HCT116 (cell line): ENCODE measurements around the gene AUTS2. TPM values are rescaled to one million over a fixed set of nuclear protein-coding genes. Genes with fewer than 3 reads are reported as not detected.

ENCODE experiments used
- ATAC-seq: fragments of 200-7000 bp; cut with Tn5 transposase; 2 replicates; pipeline ENCODE4 v1.9.1; 2020; ENCODE audit warnings: mild to moderate bottlenecking, moderate library complexity
- BruUV-seq: library from RNA; stranded (reverse); fragments of 400-500 nt; replicated peaks from 2 replicates; lab custom pipeline; 2021; lab: Mats Ljungman, UMichigan
- CTCF ChIA-PET: fragments of 300-600 bp; sonication (Branson Sonifier 250); formaldehyde crosslinking; loops from one replicate; lab custom pipeline; 2021; ENCODE audit warnings: antibody characterized with exemption; lab: Charles Lee
- POLR2A ChIA-PET: fragments of 300-600, 350-600 bp; sonication (Branson Sonifier 250); formaldehyde crosslinking; loops from one replicate; lab custom pipeline; 2021; ENCODE audit warnings: antibody characterized with exemption; lab: Charles Lee
- RAD21 ChIA-PET, 2 experiments: fragments of 300-600 bp; sonication (Branson Sonifier 250); formaldehyde crosslinking; loops; one replicate each; lab custom pipeline; 2023; ENCODE audit warnings: low total read pairs in 2 of 2; ENCODE audit not compliant: uncharacterized antibody in 2 of 2, unreplicated experiment in 2 of 2, low non-redundant PET in 1 of 2; lab: Charles Lee
- DNase-seq: peaks from one replicate; pipeline ENCODE4 v3.0.0-alpha.2; 2010; ENCODE audit warnings: low read depth, low spot score
- H2AFZ ChIP-seq: fragments of 200-600 bp; shearing (Covaris generic), sonication (generic); 2 replicates; pipeline ENCODE4 v1.6.1; 2017; ENCODE audit warnings: low read depth, mixed run types, mixed read lengths, antibody characterized with exemption, low read length; ENCODE audit not compliant: poor library complexity, severe bottlenecking
- H3K27ac ChIP-seq: 2 replicates; pipeline ENCODE4 v1.5.1; 2012; ENCODE audit warnings: low read depth, low read length
- H3K27me3 ChIP-seq: fragments of 200-600 bp; sonication (generic); 2 replicates; pipeline ENCODE4 v1.6.1; 2016; ENCODE audit warnings: mixed run types, low read length, mixed read lengths; ENCODE audit not compliant: insufficient read depth
- H3K36me3 ChIP-seq, 2 experiments: fragments of 200-500 bp in 1 of 2; fragments of 200-600 bp in 1 of 2; sonication (Bioruptor generic) in 1 of 2; sonication (generic) in 1 of 2; 2 replicates each; pipeline versions ENCODE4 v1.5.1 to v1.6.1; 2014 to 2016; ENCODE audit warnings: low read length in 2 of 2, inconsistent platforms in 1 of 2, mixed read lengths in 1 of 2, mixed run types in 1 of 2; ENCODE audit not compliant: insufficient read depth in 2 of 2, control insufficient read depth in 1 of 2
- H3K4me1 ChIP-seq, 2 experiments: fragments of 200-600 bp in 1 of 2; sonication (generic) in 1 of 2; 2 replicates each; pipeline versions ENCODE4 v1.5.1 to v1.6.1; 2012 to 2017; ENCODE audit warnings: low read length in 2 of 2, inconsistent platforms in 1 of 2, mild to moderate bottlenecking in 1 of 2, mixed read lengths in 1 of 2, mixed run types in 1 of 2, moderate library complexity in 1 of 2; ENCODE audit not compliant: insufficient read depth in 2 of 2, control insufficient read depth in 1 of 2
- H3K4me2 ChIP-seq: fragments of 200-600 bp; sonication (generic); 2 replicates; pipeline ENCODE4 v1.6.1; 2017; ENCODE audit warnings: mixed run types, low read length, mixed read lengths
- H3K4me3 ChIP-seq, 2 experiments: fragments of 200-600 bp in 1 of 2; sonication (generic) in 1 of 2; replicated peaks in 1 of 2; 2 replicates each; pipeline ENCODE4 v1.5.1; 2011 to 2016; ENCODE audit warnings: low read length in 2 of 2, control low read depth in 1 of 2, low read depth in 1 of 2, mild to moderate bottlenecking in 1 of 2, mixed read lengths in 1 of 2, mixed run types in 1 of 2
- H3K79me2 ChIP-seq: fragments of 200-600 bp; sonication (generic); 2 replicates; pipeline ENCODE4 v1.6.1; 2017; ENCODE audit warnings: mild to moderate bottlenecking, mixed run types, low read length, moderate library complexity, mixed read lengths; ENCODE audit not compliant: insufficient read depth
- H3K9ac ChIP-seq: fragments of 200-600 bp; sonication (generic); 2 replicates; pipeline ENCODE4 v1.6.1; 2016; ENCODE audit warnings: low read length, mixed read lengths
- H3K9me2 ChIP-seq: fragments of 200-600 bp; sonication (generic), shearing (Covaris generic); 2 replicates; pipeline ENCODE4 v1.6.1; 2017; ENCODE audit warnings: mixed run types, mild to moderate bottlenecking, moderate library complexity; ENCODE audit not compliant: insufficient read depth
- H3K9me3 ChIP-seq, 2 experiments: fragments of 200-500 bp in 1 of 2; fragments of 200-600 bp in 1 of 2; sonication (Bioruptor generic) in 1 of 2; sonication (generic) in 1 of 2; 2 replicates each; pipeline ENCODE4 v1.6.1; 2014 to 2017; ENCODE audit warnings: low read length in 2 of 2, mixed read lengths in 2 of 2, inconsistent platforms in 1 of 2, low read depth in 1 of 2, mild to moderate bottlenecking in 1 of 2, mixed run types in 1 of 2, moderate library complexity in 1 of 2; ENCODE audit not compliant: control insufficient read depth in 1 of 2, insufficient read depth in 1 of 2
- H4K20me1 ChIP-seq: fragments of 200-600 bp; sonication (generic), shearing (Covaris generic); 2 replicates; pipeline ENCODE4 v1.6.1; 2017; ENCODE audit warnings: mixed run types, mild to moderate bottlenecking, moderate library complexity; ENCODE audit not compliant: insufficient read depth
- ATF3 ChIP-seq: IDR thresholded peaks from 2 replicates; pipeline ENCODE4 v1.6.1; 2012
- CBX3 ChIP-seq: IDR thresholded peaks from 2 replicates; pipeline ENCODE4 v1.6.1; 2012; ENCODE audit warnings: low read depth
- CTCF ChIP-seq, 3 experiments: fragments of 200-600 bp in 1 of 3; sonication (generic) in 1 of 3; IDR thresholded peaks in 2 of 3; conservative IDR thresholded peaks in 1 of 3; 2 replicates each; pipeline ENCODE4 v1.5.1; 2012 to 2017; ENCODE audit warnings: low read depth in 2 of 3, low read length in 2 of 3, antibody characterized with exemption in 1 of 3, borderline replicate concordance in 1 of 3, control low read depth in 1 of 3, mild to moderate bottlenecking in 1 of 3, mixed read lengths in 1 of 3, mixed run types in 1 of 3, moderate library complexity in 1 of 3; ENCODE audit not compliant: insufficient read depth in 1 of 3
- EGR1 ChIP-seq: IDR thresholded peaks from 2 replicates; pipeline ENCODE4 v1.6.1; 2012; ENCODE audit warnings: low read depth
- EZH2 ChIP-seq: fragments of 200-600 bp; sonication (generic); IDR thresholded peaks from 2 replicates; pipeline ENCODE4 v1.6.1; 2017; ENCODE audit warnings: antibody characterized with exemption, mixed run types
- EZH2phosphoT487 ChIP-seq: fragments of 200-600 bp; IDR thresholded peaks from 2 replicates; pipeline ENCODE4 v1.6.1; 2018; ENCODE audit warnings: antibody characterized with exemption, borderline replicate concordance
- FOSL1 ChIP-seq: IDR thresholded peaks from 2 replicates; pipeline ENCODE4 v1.6.1; 2012; ENCODE audit warnings: low read depth
- JUND ChIP-seq: IDR thresholded peaks from 2 replicates; pipeline ENCODE4 v1.6.1; 2012
- RAD21 ChIP-seq: IDR thresholded peaks from 2 replicates; pipeline ENCODE4 v1.6.1; 2012; ENCODE audit warnings: low read depth, mild to moderate bottlenecking
- SIN3A ChIP-seq: IDR thresholded peaks from 2 replicates; pipeline ENCODE4 v1.6.1; 2012; ENCODE audit warnings: low read depth
- YY1 ChIP-seq: IDR thresholded peaks from 2 replicates; pipeline ENCODE4 v1.6.1; 2011; ENCODE audit warnings: low read length, low read depth, moderate library complexity, mild to moderate bottlenecking; ENCODE audit not compliant: insufficient replicate concordance; ENCODE audit errors: extremely low read depth
- ZBTB33 ChIP-seq: IDR thresholded peaks from 2 replicates; pipeline ENCODE4 v1.6.1; 2011; ENCODE audit warnings: mild to moderate bottlenecking, low read length, moderate library complexity; ENCODE audit not compliant: insufficient replicate concordance; ENCODE audit errors: extremely low read depth
- ZFX ChIP-seq: fragments of 450-650 bp; IDR thresholded peaks from 2 replicates; pipeline ENCODE4 v1.6.1; 2017
- ZNF274 ChIP-seq: fragments of 200-500 bp; sonication (Bioruptor generic); IDR thresholded peaks from 2 replicates; pipeline ENCODE4 v1.6.1; 2014; ENCODE audit warnings: mild to moderate bottlenecking, low read depth, low read length, inconsistent platforms
- intact Hi-C: fragments of 100-400 bp; cut with micrococcal nuclease; formaldehyde crosslinking; loops from 2 replicates; pipeline ENCODE4 v1.10.0; 2022
- total RNA-seq: library from RNA; stranded (reverse); gene quantifications from one replicate; pipeline ENCODE4 v1.2.1, GENCODE V29; 2021; ENCODE audit not compliant: unreplicated experiment
- TF ChIP-seq, protein P1 (sequence below): IDR thresholded peaks from 2 replicates; pipeline ENCODE4 v1.6.1; 2012
- TF ChIP-seq, protein P2 (sequence below): IDR thresholded peaks from 2 replicates; pipeline ENCODE4 v1.6.1; 2012; ENCODE audit warnings: low read depth

Gene AUTS2
- total RNA-seq, 1 experiment from 2014 or later, result 0.93 TPM

- no TSS peak for BruUV-seq
- Histone ChIP-seq H3K9me3 (peaks cover 4 to 19% of the 10 kb centered on the region in 2 experiments; a peak in 2 of 4 replicates), H3K27ac (no peak overlapping the region), H3K36me3 (no peaks in the 10 kb centered on the region), H4K20me1 (no peaks in the 10 kb centered on the region), H3K4me1 (no peaks in the 10 kb centered on the region), H3K9me2 (no peaks in the 10 kb centered on the region), H3K4me2 (no peak overlapping the region)
- ChIA-PET POLR2A (no interaction called here), CTCF (no interaction called here)
- DNase-seq, result no peak
- TF ChIP-seq, protein P1, sequence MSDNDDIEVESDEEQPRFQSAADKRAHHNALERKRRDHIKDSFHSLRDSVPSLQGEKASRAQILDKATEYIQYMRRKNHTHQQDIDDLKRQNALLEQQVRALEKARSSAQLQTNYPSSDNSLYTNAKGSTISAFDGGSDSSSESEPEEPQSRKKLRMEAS, result no peak
- TF ChIP-seq CBX3, result no peak
- TF ChIP-seq ATF3, result no peak
- TF ChIP-seq ZNF274, result no peak
- TF ChIP-seq EZH2, result no peak
- no peak for TF ChIP-seq JUND
- no peak for TF ChIP-seq SIN3A
- TF ChIP-seq ZBTB33, result no peak
- no peak for TF ChIP-seq CTCF (IDR thresholded peaks at IDR 0.05 in 2 of 3, conservative IDR thresholded peaks at IDR 0.05 in 1 of 3; ENCODE audit: borderline replicate concordance in 1 of 3, insufficient read depth in 1 of 3, low read depth in 2 of 3, low read length in 2 of 3)
- no peak for TF ChIP-seq EGR1
- TF ChIP-seq RAD21, result no peak
- no peak for TF ChIP-seq ZFX
- TF ChIP-seq YY1, result no peak
- no peak for TF ChIP-seq EZH2phosphoT487
- no peak for TF ChIP-seq FOSL1
- TF ChIP-seq, protein P2, sequence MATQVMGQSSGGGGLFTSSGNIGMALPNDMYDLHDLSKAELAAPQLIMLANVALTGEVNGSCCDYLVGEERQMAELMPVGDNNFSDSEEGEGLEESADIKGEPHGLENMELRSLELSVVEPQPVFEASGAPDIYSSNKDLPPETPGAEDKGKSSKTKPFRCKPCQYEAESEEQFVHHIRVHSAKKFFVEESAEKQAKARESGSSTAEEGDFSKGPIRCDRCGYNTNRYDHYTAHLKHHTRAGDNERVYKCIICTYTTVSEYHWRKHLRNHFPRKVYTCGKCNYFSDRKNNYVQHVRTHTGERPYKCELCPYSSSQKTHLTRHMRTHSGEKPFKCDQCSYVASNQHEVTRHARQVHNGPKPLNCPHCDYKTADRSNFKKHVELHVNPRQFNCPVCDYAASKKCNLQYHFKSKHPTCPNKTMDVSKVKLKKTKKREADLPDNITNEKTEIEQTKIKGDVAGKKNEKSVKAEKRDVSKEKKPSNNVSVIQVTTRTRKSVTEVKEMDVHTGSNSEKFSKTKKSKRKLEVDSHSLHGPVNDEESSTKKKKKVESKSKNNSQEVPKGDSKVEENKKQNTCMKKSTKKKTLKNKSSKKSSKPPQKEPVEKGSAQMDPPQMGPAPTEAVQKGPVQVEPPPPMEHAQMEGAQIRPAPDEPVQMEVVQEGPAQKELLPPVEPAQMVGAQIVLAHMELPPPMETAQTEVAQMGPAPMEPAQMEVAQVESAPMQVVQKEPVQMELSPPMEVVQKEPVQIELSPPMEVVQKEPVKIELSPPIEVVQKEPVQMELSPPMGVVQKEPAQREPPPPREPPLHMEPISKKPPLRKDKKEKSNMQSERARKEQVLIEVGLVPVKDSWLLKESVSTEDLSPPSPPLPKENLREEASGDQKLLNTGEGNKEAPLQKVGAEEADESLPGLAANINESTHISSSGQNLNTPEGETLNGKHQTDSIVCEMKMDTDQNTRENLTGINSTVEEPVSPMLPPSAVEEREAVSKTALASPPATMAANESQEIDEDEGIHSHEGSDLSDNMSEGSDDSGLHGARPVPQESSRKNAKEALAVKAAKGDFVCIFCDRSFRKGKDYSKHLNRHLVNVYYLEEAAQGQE, result no peak
- TF ChIP-seq, all 23 proteins: peak for 0
- no peak for ATAC-seq
- RAD21 ChIA-PET, result no interaction called here
- no peak overlapping the region for H3K4me3 ChIP-seq
- no peaks in the 10 kb centered on the region for H3K27me3 ChIP-seq
- no peaks in the 10 kb centered on the region for H3K79me2 ChIP-seq
- intact Hi-C loops, result no loop called here
- H2AFZ ChIP-seq, result no peak overlapping the region
- no peak overlapping the region for H3K9ac ChIP-seq
These were observed 958.5 kb downstream of the AUTS2 start for GRCh38 chr7:70556761-70557160.
